HG03175 (cell line): ENCODE measurements around the gene WWOX.

Experiments used
- ATAC-seq: cut with Tn5 transposase; IDR thresholded peaks from one replicate; pipeline ENCODE4 v1.9.1; 2021; ENCODE audit warnings: mild to moderate bottlenecking, moderate library complexity; ENCODE audit not compliant: unreplicated experiment

WWOX gene

DNA sequence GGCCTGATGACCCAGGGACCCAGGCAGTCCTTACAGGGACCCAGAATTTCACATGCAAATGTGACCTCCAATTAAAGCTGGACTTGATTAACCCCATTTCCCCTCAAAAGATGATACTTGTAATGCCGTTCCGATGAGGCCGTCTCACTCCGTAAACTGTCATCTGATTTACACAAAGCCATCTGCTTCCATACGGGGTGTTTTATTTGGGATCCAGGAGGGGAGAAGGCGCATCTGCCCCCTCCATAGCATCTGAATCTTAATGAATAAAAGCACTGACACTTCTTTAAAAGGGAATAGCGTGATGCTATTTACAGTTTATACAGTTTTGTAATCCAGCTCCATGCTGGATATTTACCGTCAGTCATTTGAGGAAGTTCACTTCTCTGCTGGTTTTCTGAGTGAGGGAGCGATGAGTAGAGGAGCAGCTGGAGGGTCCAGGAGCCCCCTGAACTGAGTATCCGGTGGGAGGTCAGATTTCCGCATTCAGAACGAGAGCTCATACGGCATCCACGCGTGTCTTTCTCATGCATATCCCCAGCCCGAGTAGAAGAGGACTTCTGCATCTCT, 452.7 kb downstream of the WWOX start:
- ATAC-seq = no peak

DNA sequence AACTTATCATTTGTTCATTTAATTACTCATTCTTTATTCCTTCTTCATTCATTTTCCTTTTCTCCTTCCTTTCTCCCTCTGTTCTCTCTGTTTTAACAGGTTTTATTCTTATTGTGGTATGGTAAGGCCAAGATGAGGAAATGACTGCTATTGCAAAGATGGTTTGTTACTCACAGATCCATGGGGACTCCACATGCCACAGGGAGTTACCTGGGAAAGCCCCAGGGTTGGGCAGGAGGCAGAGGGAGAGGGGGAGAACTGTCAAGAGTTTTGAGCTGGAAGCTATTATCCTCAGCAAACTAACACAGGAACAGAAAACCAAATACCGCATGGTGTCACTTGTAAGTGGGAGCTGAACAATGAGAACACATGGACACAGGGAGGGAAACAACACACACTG, 453.3 kb downstream of the WWOX start:
- ATAC-seq = no peak

DNA sequence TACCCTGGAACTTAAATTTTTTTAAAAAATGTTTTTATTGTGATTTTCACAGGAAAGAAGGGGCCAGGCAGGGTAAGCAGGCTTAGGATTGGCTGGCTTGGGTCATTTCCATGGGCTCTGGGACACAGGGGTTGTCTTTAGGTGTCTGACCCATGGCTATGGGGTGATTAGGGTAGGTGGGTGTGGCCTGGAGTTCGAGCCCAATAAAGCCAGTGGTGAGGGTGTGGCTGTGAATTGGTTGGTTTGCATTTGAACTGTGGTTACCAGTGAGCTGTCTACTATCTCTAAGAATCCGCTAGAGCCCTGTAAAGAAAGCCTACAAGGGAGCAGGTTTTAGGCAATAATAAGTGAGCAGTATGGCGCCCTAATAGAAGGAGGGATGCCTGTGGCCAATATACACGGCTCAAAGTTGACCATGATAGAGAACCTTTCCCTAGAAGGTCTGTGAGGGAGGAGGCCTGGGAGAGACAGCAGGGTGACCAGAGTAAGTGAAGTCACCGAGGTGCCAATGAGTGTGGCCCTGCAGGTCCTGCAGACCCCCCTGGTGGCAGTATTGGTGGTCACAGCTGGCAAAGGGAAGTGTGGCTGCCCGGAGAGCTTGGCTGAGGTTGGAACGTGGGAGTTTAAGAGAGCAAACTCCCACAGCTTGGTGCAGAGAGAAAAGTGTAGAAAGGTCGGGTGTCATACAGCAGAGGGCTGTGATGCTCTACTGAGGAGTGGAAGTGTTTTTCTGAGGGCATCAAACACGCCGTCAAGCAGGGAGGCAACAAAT, 454.0 kb downstream of the WWOX start:
- no peak for ATAC-seq

DNA sequence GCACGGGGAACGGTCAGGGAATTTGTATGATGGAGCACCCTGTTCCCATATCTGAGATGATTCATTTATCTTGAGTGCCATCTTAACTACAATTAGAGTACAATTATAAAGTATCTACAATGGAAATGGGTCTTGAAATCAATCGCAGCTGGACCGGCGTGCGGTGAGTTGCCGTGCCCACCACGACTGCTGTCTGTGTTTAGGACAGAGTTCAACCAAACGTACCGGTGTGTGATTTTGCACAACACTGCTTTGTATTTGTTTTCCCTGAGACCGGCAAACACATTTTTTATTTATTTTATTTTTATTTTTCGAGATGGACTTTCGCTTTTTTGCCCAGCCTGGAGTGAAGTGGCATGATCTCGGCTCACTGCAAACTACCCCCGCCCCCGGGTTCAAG, 457.0 kb downstream of the WWOX start:
- ATAC-seq = no peak

DNA sequence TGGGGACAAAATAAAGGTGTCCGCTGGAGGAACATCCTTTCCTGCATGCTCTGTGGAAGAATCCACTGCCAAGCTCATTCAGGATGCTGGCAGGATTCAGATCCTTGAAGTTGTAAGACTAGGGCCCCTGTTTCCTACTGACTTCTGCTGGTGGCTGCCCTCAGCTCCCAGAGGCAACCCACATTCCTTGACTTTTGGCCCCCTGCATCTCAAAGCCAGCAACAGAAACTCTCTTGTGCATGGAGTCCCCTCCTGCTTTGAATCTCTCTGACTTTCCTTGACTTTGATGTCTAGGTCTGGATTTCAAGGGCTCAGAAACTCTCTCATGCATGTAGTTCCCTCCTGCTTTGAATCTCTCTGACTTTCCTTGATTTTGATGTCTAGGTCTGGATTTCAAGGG, 461.5 kb downstream of the WWOX start:
- no peak for ATAC-seq

DNA sequence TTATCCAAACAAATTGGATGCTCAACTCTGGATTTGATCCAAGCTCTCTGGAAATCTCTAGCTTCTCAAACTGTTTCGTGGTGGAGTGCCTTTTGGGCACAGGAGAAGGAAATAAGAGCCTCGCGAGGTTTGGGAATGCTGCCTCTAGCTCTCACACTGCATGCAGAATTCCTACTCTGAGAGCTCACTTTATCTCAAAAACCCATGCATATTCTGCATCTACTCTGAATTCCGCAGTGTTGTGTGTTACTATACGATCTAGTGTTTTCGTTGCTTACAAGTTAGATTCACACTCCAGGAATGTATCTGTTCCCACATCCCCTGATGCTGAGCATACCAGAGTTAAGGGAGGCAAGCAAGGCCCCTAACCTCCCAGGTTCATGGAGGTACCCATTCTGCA, 462.7 kb downstream of the WWOX start:
- no peak for ATAC-seq

DNA sequence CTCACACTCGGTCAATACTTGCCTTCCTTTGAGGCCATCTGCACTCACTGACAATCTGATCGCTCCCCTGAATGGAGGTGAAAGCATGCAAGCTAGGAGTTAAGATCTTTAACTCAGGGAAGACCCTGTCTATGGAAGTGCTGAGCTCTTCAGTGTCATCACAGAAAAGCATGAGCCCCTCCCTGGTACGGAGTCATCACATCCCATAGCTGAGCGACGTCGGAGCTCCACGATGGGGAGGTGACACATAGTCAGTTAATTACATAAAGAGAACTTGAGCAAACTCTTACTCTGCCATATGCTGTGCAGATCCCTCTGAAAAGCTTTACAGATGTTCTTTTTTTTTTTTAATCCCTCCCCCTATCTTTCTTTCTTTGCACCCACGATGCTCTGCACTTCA, 463.2 kb downstream of the WWOX start:
- ATAC-seq = no peak

DNA sequence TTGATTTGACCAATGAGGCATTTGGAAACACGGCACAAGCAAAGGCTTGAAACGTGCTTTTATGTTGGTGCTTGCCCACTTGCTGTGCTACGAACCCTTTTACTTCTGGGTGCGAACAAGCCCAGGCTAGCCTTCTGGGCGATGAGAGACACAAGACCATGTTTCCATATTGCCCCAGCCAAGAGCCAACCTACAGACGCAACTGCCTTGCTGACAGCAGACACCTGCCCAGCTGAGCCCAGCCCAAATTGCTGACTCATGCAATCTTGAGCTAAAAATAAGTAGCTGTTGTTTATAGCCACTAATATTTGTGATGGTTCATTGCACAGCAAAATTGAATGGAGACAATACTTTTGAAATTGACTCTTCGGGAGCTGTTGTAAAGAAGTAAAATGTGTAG, 464.5 kb downstream of the WWOX start:
- no peak for ATAC-seq

DNA sequence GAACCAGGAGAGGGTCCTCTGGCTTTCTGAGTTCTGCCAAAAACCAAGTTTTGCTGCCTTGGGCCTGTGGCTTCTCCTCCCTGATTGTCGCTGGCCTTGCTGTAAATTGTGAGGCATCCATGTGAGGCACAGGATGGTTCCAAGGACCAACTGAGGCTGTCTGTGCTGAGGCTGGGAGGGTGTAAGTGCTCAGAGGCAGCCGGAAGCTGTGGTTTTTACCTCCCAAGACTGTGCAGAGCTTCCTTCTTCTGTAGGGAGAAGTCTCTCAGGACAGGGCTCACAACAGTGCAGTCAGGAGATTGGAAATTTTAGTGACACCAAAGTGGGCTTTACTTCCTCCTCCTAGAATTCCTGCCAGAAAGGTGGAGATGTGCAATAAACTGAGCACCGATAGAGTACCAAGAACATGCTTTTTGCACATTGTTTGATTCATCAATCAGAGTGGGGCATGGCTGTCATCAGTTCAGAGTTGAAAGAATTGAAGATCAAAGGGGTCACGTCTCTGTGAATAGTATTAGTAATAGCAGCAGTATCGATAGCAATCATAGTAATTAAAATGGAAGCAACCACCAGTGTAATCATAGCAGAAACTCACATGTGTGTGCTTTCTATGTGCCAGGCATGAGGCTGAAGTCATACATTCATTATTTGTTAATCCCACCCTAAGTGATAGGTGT, 467.1 kb downstream of the WWOX start:
- ATAC-seq = no peak

DNA sequence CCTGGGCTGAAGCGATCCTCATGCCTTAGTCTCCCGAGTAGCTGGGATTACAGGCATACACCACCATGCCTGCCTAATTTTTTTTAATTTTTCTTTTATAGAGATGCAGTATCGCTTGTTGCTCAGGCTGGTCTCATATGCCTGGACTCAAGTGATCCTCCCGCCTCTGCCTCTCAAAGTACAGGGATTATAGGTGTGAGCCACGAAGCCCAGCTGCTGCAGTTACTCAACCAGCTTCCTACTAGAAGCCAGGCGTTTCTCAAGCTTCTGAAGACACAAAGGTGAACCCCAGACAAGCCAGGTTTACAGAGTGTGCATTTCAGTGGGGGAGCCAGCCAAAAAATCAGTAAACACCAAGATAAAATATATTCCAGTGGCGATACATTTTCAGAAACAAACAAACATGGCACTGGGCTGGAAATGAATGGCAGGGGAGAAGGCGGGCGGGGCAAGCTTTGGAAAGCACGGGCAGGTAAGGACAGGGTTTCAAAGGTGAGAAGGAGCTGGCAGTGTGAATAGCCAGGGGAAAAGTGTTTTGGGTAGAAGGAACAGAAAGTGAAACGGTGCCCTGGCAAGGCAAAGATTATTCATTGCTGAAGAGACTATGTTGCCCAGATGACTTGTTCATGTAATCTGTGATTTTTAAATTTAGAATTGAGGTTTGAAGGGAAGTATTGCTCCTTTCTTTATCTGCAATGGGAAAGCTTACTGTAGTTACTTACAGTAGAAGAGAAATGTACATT, 471.1 kb downstream of the WWOX start:
- peak; percentile 43 for ATAC-seq

DNA sequence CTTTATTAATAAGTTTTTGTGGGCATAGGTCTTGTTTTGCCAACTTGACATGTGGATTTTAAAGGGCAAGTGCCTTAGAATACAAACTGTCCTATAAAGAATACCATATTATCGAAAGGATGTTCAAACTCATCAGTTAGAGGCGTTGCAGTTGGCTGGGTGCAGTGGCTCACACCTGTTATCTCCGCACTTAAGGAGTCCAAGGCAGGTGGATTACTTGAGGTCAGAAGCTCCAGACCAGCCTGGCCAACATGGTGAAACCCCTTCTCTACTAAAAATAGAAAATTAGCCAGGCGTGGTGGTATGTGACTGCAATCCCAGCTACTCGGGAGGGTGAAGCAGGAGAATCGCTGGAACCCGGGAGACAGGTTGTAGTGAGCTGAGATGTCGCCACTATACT, 472.0 kb downstream of the WWOX start:
- no peak for ATAC-seq

DNA sequence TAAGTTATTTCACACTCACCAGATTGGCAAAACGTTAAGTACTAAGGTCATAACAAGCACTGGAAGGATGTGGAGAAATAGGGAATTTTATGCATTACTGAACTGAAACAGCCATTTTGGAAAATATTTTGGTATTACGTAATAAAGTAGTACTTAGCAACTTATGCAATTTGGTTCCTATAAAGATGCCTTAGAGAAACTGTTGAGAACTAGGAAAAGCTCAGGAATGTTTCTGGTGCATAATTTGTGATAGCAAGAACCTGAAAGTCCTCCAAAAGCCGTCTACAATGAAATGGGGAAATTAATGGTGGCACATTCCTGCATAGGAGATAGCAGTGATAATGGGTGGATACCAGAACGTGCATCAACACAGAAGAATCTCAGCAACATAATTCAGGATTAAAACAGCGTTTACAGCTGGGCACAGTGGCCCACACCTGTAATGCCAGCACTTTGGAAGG, 472.5 kb downstream of the WWOX start:
- no peak for ATAC-seq

DNA sequence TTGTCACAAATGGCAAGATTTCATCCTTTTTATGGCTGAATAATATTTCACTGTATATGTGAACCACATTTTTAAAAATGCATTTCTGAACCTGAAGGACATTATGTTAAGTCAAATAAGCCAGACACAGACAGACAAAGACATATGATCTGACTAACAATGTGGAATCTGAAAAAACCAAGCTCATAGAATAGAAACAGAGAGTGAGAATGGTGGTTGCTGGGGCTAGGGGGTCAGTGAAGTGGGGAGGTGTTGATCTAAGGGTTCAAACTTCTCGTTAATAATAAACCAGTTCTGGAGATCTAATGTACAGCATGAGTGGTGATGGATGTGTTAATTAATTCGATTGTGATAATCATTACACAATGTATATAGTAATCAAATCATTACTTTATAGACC, 475.1 kb downstream of the WWOX start:
- peak; percentile 91 for ATAC-seq

DNA sequence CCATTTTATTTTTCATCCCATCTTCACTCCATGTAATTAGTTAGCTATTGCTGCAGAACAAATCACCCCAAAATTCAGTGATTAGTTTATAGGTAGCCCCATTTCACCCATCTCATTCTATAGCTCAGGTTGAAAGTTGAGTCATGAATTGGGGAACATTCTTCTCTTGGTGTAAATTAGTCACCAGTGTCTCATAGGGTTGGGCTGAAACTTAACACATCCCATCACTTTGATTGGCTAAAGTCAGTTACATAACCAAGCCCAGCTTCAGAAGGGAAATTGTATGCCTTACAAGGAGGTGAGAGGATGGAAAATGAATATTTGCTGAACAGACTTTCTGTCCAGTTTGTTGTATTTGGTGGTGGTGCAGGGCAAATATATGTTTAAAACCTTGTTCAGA, 477.5 kb downstream of the WWOX start:
- ATAC-seq = no peak

DNA sequence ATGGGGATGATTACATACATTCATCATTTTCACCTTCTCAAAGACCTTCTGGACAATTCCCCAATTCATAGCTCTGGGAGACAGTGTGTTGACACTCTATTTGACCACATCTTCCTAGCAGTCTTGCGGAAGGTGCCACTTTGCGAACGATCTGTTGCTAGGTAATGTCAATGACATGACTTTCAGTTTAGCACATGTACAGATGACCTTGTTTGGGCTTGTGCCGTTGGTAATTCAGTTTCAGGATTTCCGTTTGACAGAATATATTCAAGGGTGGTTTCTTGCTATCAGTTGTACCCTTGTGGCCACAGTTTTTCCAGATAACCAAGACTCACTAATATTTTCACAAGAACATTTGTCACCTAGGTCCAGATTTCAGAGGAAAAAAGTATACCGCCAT, 478.2 kb downstream of the WWOX start:
- ATAC-seq = no peak

DNA sequence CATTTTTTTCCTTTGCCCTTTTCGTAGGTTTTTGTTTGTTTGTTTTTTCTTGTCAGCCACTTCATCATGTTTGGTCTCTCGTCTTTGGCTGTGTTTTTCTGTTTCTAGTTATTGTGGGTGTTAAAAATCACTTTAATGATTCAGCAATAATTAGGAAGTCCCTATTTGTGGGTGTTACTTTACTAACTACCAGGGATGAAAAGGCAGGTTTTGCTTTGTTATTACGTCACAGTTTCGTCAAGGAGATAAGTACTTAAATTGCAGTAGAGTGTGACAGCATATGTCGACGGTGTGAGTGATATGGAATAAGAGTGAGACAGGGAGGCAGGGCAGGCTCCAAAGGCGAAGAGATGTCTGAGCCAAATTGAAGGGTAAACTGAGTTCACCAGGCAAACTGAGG, 479.6 kb downstream of the WWOX start:
- ATAC-seq = no peak

DNA sequence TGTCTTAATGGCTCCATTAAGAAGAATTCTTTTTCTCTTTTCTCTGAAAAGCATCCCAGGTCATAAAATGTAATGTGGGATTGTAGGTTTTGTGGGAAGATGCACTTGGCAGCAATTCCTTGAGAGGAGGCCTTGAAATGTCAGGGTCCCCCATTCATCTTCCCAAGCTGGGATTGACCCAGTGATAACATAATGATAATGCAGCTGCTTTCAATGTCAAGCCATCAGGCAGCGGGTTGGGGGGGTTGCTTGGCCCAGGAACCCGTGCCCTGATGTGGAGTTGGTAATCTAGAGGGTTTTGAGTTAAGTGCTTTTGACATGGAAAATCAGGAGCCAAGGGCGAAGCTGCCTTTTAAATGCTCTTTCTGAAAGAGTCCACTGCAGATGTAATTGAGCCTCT, 484.0 kb downstream of the WWOX start:
- ATAC-seq = no peak

DNA sequence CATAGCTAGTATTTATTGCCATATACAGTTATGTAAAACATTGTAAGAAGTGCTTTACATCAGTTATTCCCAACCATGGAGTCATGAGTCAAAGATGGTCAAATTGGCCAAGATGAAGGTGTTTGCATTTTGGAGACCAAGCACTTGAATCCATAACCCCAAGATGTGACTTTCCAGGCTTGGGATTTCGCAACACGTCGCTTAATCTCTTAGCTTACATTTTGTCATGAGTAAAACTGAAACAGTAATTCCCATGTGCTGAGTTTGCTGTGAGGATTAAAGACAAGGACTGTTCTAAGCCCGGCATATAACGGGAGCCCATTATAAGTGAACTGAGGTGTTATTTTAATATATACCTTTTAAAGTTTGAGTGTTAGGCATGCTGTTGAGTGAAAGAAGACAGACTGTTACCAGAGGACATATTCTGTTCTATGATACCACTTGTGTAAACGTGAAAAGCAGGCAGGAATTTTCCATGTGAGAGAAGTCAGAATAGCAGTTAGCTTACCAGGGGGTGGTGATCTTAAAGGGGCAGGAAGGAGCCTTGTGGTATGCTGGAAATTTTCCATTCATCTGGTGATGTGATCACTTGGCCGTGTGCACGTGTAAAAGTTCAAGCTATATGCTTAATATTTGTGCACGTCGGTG, 484.9 kb downstream of the WWOX start:
- no peak for ATAC-seq

DNA sequence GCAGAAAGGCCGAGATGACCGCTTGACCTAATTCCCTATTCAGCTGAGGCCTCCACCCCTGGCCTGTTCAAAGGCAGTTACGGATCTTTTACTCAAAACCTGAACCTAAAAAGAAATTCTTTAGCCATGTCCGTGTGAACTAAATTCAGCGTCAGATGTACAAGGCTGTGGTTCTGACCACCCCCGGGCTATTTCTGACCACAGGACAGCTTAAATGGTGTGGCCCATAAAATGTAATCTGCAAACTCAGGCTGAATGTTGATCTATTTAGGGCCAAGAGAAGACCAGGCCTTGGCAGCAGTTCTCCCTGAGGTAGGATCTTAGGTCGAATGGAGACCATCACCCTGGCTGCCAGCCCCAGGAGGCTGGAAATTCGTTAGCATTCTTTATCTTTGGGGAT, 485.5 kb downstream of the WWOX start:
- ATAC-seq = no peak

DNA sequence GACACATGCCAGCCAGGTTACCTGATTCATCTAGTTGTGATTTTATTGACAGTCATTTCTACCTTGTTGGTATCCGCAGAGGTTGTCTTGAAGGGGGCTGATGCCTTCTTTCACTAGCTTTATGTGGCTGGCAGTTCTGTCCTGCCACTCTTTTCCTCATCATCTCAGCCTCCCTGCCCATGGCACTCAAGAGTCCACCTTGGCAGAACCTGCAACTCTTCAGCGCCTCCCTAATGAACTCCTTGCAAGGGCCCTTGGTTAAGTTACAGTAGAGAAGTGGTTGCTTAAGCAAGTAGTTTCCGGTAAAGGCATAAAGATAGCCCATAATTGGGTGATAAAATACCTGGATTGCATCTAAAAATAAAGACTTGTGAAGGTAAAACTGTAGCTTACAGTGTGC, 489.9 kb downstream of the WWOX start:
- no peak for ATAC-seq

DNA sequence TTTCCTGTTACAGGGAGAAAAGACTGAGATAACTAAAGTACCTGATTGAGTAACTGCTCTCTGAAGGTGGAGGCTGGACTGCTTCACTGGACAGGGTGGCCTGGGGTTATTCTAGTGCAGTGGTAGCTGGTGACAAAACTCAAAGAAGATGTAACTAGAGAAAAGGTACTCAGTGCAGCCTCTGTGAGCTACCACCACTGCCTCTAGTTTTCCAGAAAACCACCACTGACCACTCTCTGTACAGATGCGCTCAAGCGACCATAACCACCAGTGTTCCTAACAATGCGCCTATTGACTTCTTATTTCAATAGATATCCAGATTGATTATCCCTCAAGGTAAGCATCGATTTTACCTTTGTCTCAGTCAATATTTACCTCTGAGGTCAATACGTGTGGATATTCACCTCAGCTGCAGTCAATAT, 492.2 kb downstream of the WWOX start:
- no peak for ATAC-seq
